HEK293 (cell line): ENCODE measurements around the gene GLRA2.

Experiments
- CTCF ChIA-PET: fragments of 350-600 bp; formaldehyde crosslinking; extraction: SDS; loops from one replicate; lab custom pipeline; 2021; ENCODE audit warnings: antibody characterized with exemption; lab: Yijun Ruan, JAX
- POLR2A ChIA-PET: fragments of 300-600 bp; formaldehyde crosslinking; extraction: SDS; loops from one replicate; lab custom pipeline; 2020; ENCODE audit warnings: antibody characterized with exemption, inconsistent platforms; lab: Yijun Ruan, JAX
- H3K27ac ChIP-seq: fragments of 200-500 bp; sonication (Bioruptor generic); 2 replicates; pipeline ENCODE4 v1.5.1; 2014; ENCODE audit warnings: low read depth, low read length, control low read depth, inconsistent platforms; ENCODE audit errors: extremely low read depth
- H3K36me3 ChIP-seq, 2 experiments: fragments of 200-500 bp in 1 of 2; sonication (Bioruptor generic) in 1 of 2; 1 replicate in 1 of 2; 2 replicates in 1 of 2; pipeline ENCODE4 v1.5.1; 2014 to 2017; ENCODE audit warnings: inconsistent platforms in 2 of 2, low read length in 2 of 2; ENCODE audit not compliant: control insufficient read depth in 2 of 2, insufficient read depth in 1 of 2
- H3K4me1 ChIP-seq: fragments of 200-500 bp; sonication (Bioruptor generic); 2 replicates; pipeline ENCODE4 v1.5.1; 2014; ENCODE audit warnings: mild to moderate bottlenecking, low read length, inconsistent platforms; ENCODE audit not compliant: control insufficient read depth, insufficient read depth
- H3K4me3 ChIP-seq: 2 replicates; pipeline ENCODE4 v1.5.1; 2011; ENCODE audit warnings: low read depth, mild to moderate bottlenecking, control low read depth, low read length, moderate library complexity
- H3K9me3 ChIP-seq: fragments of 200-500 bp; sonication (Bioruptor generic); 2 replicates; pipeline ENCODE4 v1.5.1; 2014; ENCODE audit warnings: low read depth, low read length, inconsistent platforms; ENCODE audit not compliant: control insufficient read depth, insufficient read depth
- CTCF ChIP-seq: fragments of 450-650 bp; formaldehyde crosslinking; IDR thresholded peaks from 2 replicates; pipeline ENCODE4 v1.5.1; 2016; ENCODE audit warnings: missing biosample characterization, missing genetic modification characterization
- HOXD13 ChIP-seq: sonication (generic); formaldehyde crosslinking; IDR thresholded peaks from 2 replicates; pipeline ENCODE4 v1.8.0; 2022; ENCODE audit warnings: missing genetic modification reagents, borderline replicate concordance
- PATZ1 ChIP-seq: fragments of 450-650 bp; formaldehyde crosslinking; IDR thresholded peaks from 2 replicates; pipeline ENCODE4 v1.5.1; 2016; ENCODE audit warnings: missing biosample characterization, missing genetic modification characterization
- SP2 ChIP-seq: fragments of 450-650 bp; formaldehyde crosslinking; IDR thresholded peaks from 2 replicates; pipeline ENCODE4 v1.5.1; 2016; ENCODE audit warnings: missing biosample characterization, missing genetic modification characterization
- YY1 ChIP-seq: fragments of 450-650 bp; formaldehyde crosslinking; IDR thresholded peaks from 2 replicates; pipeline ENCODE4 v1.5.1; 2018; ENCODE audit warnings: missing biosample characterization, missing genetic modification characterization
- ZBTB20 ChIP-seq: fragments of 450-650 bp; formaldehyde crosslinking; IDR thresholded peaks from 2 replicates; pipeline ENCODE4 v1.5.1; 2016; ENCODE audit warnings: missing biosample characterization, missing genetic modification characterization
- ZBTB49 ChIP-seq: fragments of 450-650 bp; formaldehyde crosslinking; IDR thresholded peaks from 2 replicates; pipeline ENCODE4 v1.5.1; 2016; ENCODE audit warnings: missing biosample characterization, missing genetic modification characterization, low read depth
- ZNF140 ChIP-seq: fragments of 450-650 bp; formaldehyde crosslinking; IDR thresholded peaks from 2 replicates; pipeline ENCODE4 v1.5.1; 2016; ENCODE audit warnings: missing biosample characterization, missing genetic modification characterization
- ZNF148 ChIP-seq: fragments of 450-650 bp; formaldehyde crosslinking; IDR thresholded peaks from 2 replicates; pipeline ENCODE4 v1.5.0; 2017; ENCODE audit warnings: missing biosample characterization, missing genetic modification characterization, borderline replicate concordance
- ZNF155 ChIP-seq: fragments of 450-650 bp; formaldehyde crosslinking; IDR thresholded peaks from 2 replicates; pipeline ENCODE4 v1.5.1; 2016; ENCODE audit warnings: missing biosample characterization, missing genetic modification characterization
- ZNF184 ChIP-seq: fragments of 450-650 bp; IDR thresholded peaks from 2 replicates; pipeline ENCODE4 v1.5.1; 2018; ENCODE audit warnings: missing biosample characterization, mild to moderate bottlenecking, missing genetic modification characterization
- ZNF19 ChIP-seq: fragments of 450-650 bp; formaldehyde crosslinking; IDR thresholded peaks from 2 replicates; pipeline ENCODE4; 2016; ENCODE audit warnings: missing biosample characterization, missing genetic modification characterization, low read depth
- ZNF274 ChIP-seq, 2 experiments: fragments of 200-500 bp in 1 of 2; fragments of 450-650 bp in 1 of 2; sonication (Bioruptor generic) in 1 of 2; formaldehyde crosslinking in 1 of 2; IDR thresholded peaks; 2 replicates each; pipeline versions ENCODE4 v1.5.1 to v1.6.1; 2014 to 2016; ENCODE audit warnings: borderline replicate concordance in 1 of 2, inconsistent platforms in 1 of 2, low read length in 1 of 2, missing biosample characterization in 1 of 2, missing genetic modification characterization in 1 of 2
- ZNF350 ChIP-seq: fragments of 450-650 bp; formaldehyde crosslinking; IDR thresholded peaks from 2 replicates; pipeline ENCODE4 v1.5.0; 2017; ENCODE audit warnings: missing biosample characterization, mild to moderate bottlenecking, missing genetic modification characterization
- ZNF48 ChIP-seq: fragments of 450-650 bp; formaldehyde crosslinking; IDR thresholded peaks from 2 replicates; pipeline ENCODE4 v1.5.1; 2016; ENCODE audit warnings: missing biosample characterization, missing genetic modification characterization
- ZNF561 ChIP-seq: fragments of 450-650 bp; IDR thresholded peaks from 2 replicates; pipeline ENCODE4 v1.5.1; 2018; ENCODE audit warnings: missing biosample characterization, missing genetic modification characterization, borderline replicate concordance
- ZNF580 ChIP-seq: fragments of 450-650 bp; formaldehyde crosslinking; IDR thresholded peaks from 2 replicates; pipeline ENCODE4 v1.5.1; 2016; ENCODE audit warnings: missing biosample characterization, missing genetic modification characterization
- ZNF623 ChIP-seq: fragments of 450-650 bp; formaldehyde crosslinking; IDR thresholded peaks from 2 replicates; pipeline ENCODE4 v1.5.1; 2016; ENCODE audit warnings: missing biosample characterization, missing genetic modification characterization
- ZNF670 ChIP-seq: fragments of 450-650 bp; formaldehyde crosslinking; IDR thresholded peaks from 2 replicates; pipeline ENCODE4 v1.5.1; 2016; ENCODE audit warnings: missing biosample characterization, missing genetic modification characterization, low read depth
- ZNF692 ChIP-seq: fragments of 450-650 bp; formaldehyde crosslinking; IDR thresholded peaks from 2 replicates; pipeline ENCODE4 v1.5.1; 2016; ENCODE audit warnings: missing biosample characterization, missing genetic modification characterization
- ZNF785 ChIP-seq: fragments of 450-650 bp; formaldehyde crosslinking; IDR thresholded peaks from 2 replicates; pipeline ENCODE4 v1.5.1; 2016; ENCODE audit warnings: missing biosample characterization, missing genetic modification characterization
- ZNF791 ChIP-seq: fragments of 450-650 bp; formaldehyde crosslinking; IDR thresholded peaks from 2 replicates; pipeline ENCODE4 v1.5.1; 2016; ENCODE audit warnings: missing biosample characterization, missing genetic modification characterization
- ZNF792 ChIP-seq: fragments of 450-650 bp; formaldehyde crosslinking; IDR thresholded peaks from 2 replicates; pipeline ENCODE4 v1.5.1; 2016; ENCODE audit warnings: missing biosample characterization, missing genetic modification characterization
- ZNF830 ChIP-seq: fragments of 450-650 bp; IDR thresholded peaks from 2 replicates; pipeline ENCODE4 v1.5.0; 2018; ENCODE audit warnings: missing biosample characterization, missing genetic modification characterization, low read depth, mild to moderate bottlenecking, moderate library complexity
- ZNF837 ChIP-seq: fragments of 450-650 bp; formaldehyde crosslinking; IDR thresholded peaks from 2 replicates; pipeline ENCODE4 v1.5.1; 2016; ENCODE audit warnings: missing biosample characterization, missing genetic modification characterization

Gene GLRA2

GRCh38 chrX:14504960-14505538 is 24.3 kb upstream of the GLRA2 start:
- no peaks in the 10 kb centered on the region for H3K36me3 ChIP-seq
- CTCF ChIA-PET: interaction anchor here (0.6 kb wide), 1 partner anchor 375 kb away, joined by 3 read pairs; no protein-coding TSS in a partner anchor
- no peak overlapping the region for H3K27ac ChIP-seq
- H3K4me3 ChIP-seq: no peak overlapping the region
- no peaks in the 10 kb centered on the region for H3K4me1 ChIP-seq
- no peaks in the 10 kb centered on the region for H3K9me3 ChIP-seq
- TF ChIP-seq SP2 (tag by site-specific recombination): no peak
- TF ChIP-seq ZNF48 (tag by site-specific recombination): no peak
- no peak for TF ChIP-seq ZNF140 (tag by site-specific recombination)
- no peak for TF ChIP-seq ZNF580 (tag by site-specific recombination)
- no peak for TF ChIP-seq ZNF623
- TF ChIP-seq ZNF785 (tag by site-specific recombination): no peak
- no peak for TF ChIP-seq ZBTB49 (tag by site-specific recombination)
- TF ChIP-seq ZNF148 (tag by site-specific recombination): no peak
- TF ChIP-seq ZNF791 (tag by site-specific recombination): no peak
- no peak for TF ChIP-seq ZNF692
- no peak for TF ChIP-seq ZNF830 (tag by site-specific recombination)
- TF ChIP-seq, all 188 proteins: peak for 0
- POLR2A ChIA-PET: no interaction called here

GRCh38 chrX:14505648-14506047 is 23.7 kb upstream of the GLRA2 start:
- CTCF ChIA-PET: interaction anchor here (0.6 kb wide), 2 partner anchors 188 to 376 kb away, joined by 3 read pairs; no protein-coding TSS in a partner anchor
- no peaks in the 10 kb centered on the region for H3K9me3 ChIP-seq
- POLR2A ChIA-PET: no interaction called here
- TF ChIP-seq YY1 (tag by site-specific recombination) (no peak), ZNF837 (no peak), ZNF274 (IDR thresholded peaks at IDR 0.05; ENCODE audit: low read length) (no peak), ZNF274 (tag by site-specific recombination; IDR thresholded peaks at IDR 0.05; ENCODE audit: borderline replicate concordance) (no peak), HOXD13 (CRISPR knock-in tag) (no peak), ZBTB20 (tag by site-specific recombination) (no peak), PATZ1 (tag by site-specific recombination) (no peak), ZNF670 (no peak), ZNF350 (tag by site-specific recombination) (no peak), ZNF792 (tag by site-specific recombination) (no peak), ZNF155 (no peak), ZNF561 (tag by site-specific recombination) (no peak), ZNF19 (tag by site-specific recombination) (no peak), CTCF (tag by site-specific recombination) (no peak), ZNF184 (tag by site-specific recombination) (no peak)
- TF ChIP-seq, all 188 proteins: peak for 0
- H3K27ac ChIP-seq: no peak overlapping the region
- no peaks in the 10 kb centered on the region for H3K4me1 ChIP-seq
- H3K36me3 ChIP-seq: no peaks in the 10 kb centered on the region
- H3K4me3 ChIP-seq: no peak overlapping the region
